Small intestine (tissue), 7 donors: ENCODE results near the gene LGALS1. TPM values are rescaled to one million over a fixed set of nuclear protein-coding genes. Genes with fewer than 3 reads are reported as not detected.

ENCODE experiments used
- DNase-seq, 2 donors: peaks; one replicate each; pipeline versions ENCODE4 v3.0.0 to v3.0.0-alpha.2; 2013
- FAIRE-seq: peaks from 2 replicates; lab custom pipeline; 2012; peaks lifted over from hg19 to GRCh38; lab: Jason Lieb, UNC
- H3K27ac ChIP-seq, 3 donors: one replicate each; pipeline ENCODE4 v1.5.1; 2013; ENCODE audit warnings: low read length in 2 of 3, mild to moderate bottlenecking in 2 of 3, control low read depth in 1 of 3, inconsistent platforms in 1 of 3, low read depth in 1 of 3, moderate library complexity in 1 of 3
- H3K27me3 ChIP-seq, 3 donors: one replicate each; pipeline ENCODE4 v1.6.1; 2013; ENCODE audit warnings: low read length in 3 of 3, inconsistent platforms in 1 of 3; ENCODE audit not compliant: control insufficient read depth in 3 of 3, insufficient read depth in 3 of 3
- H3K36me3 ChIP-seq, 3 donors: one replicate each; pipeline ENCODE4 v1.6.1; 2013; ENCODE audit warnings: low read length in 3 of 3, inconsistent platforms in 1 of 3, low read depth in 1 of 3, mild to moderate bottlenecking in 1 of 3, moderate library complexity in 1 of 3; ENCODE audit not compliant: control insufficient read depth in 3 of 3, insufficient read depth in 2 of 3
- H3K4me1 ChIP-seq, 3 donors: one replicate each; pipeline ENCODE4 v1.6.1; 2013; ENCODE audit warnings: low read length in 2 of 3, inconsistent platforms in 1 of 3, low read depth in 1 of 3, mild to moderate bottlenecking in 1 of 3, moderate library complexity in 1 of 3; ENCODE audit not compliant: control insufficient read depth in 3 of 3, insufficient read depth in 2 of 3
- H3K4me3 ChIP-seq, 3 donors: one replicate each; pipeline ENCODE4 v1.5.1; 2013; ENCODE audit warnings: low read length in 3 of 3, control low read depth in 1 of 3, inconsistent platforms in 1 of 3, low read depth in 1 of 3, mild to moderate bottlenecking in 1 of 3, moderate library complexity in 1 of 3
- H3K9me3 ChIP-seq, 2 donors: one replicate each; pipeline ENCODE4 v1.6.1; 2013; ENCODE audit warnings: low read depth in 1 of 2, low read length in 1 of 2; ENCODE audit not compliant: control insufficient read depth in 2 of 2, insufficient read depth in 1 of 2
- WGBS, 3 donors: extraction: QIAGEN DNeasy Blood & Tissue Kit; methylation state at CpG; one replicate each; pipeline ENCODE4 v1.1.7; 2013; 5-methylcytosine and 5-hydroxymethylcytosine counted together
- polyA plus RNA-seq, 4 donors: library from polyadenylated mRNA; stranded (reverse) in 3 of 4; unstranded in 1 of 4; fragments of 200-250 nt in 3 of 4; fragments of 120-200 nt in 1 of 4; gene quantifications; one replicate each; pipeline versions ENCODE4 v1.2.1 to v1.2.3, GENCODE V29; 2013
- donor health status: healthy with polysubstance abuse.
- donor health status: control.
- donor health status: control.
- donor health status: Bipolar disorder and iron deficiency.
- donor health status: healthy.

LGALS1 gene
- polyA plus RNA-seq, 4 donors = 36.9 to 396 (median 243) TPM

DNA sequence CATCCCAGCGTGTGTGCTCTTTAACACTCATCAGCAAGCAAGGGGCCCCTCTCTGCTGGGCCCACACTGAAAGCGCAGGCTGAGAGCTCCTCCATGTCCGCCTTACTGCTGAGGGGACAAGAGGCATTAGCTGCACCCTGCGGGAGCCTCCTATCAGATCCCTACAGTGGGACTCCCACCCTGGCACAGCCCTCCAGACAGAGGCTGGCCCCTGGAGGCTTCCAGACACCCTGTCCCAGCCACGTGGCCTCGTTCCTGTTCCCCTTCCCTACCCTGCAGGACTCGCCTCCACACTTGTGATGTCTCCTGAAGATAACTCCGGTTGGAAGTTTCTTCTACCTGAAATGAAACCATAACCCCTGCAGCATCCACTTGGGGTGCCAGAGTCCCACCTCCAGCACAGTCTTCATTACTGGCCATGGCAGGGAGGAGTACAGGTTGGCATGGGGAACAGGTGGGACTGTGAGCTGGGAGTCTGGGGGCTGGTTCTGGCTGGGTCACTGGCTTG lies 41.0 kb upstream of the LGALS1 start:
- H3K4me3 ChIP-seq = peak overlapping the region in 1 of 3 donors; percentile 30
- H3K4me1 ChIP-seq = peaks cover 18 to 94% (median 34%) of the 10 kb centered on the region in 3 donors
- WGBS, 3 donors = 23 to 36% (median 23%) methylated on average over 8 of the region's 8 CpGs
- FAIRE-seq (no peak), DNase-seq (peak in 1 of 2 donors; percentile 64)
- H3K27me3 ChIP-seq = no peaks in the 10 kb centered on the region
- H3K27ac ChIP-seq = peak overlapping the region; percentile 84 to 96 (median 85)
- peaks cover 0 to 70% (median 4%) of the 10 kb centered on the region in 3 donors for H3K36me3 ChIP-seq
- no peaks in the 10 kb centered on the region for H3K9me3 ChIP-seq

GRCh38 chr22:37635157-37635556 lies 40.3 kb upstream of the LGALS1 start:
- DNase-seq (no peak), FAIRE-seq (no peak)
- peaks cover 0 to 64% (median 0%) of the 10 kb centered on the region in 3 donors for H3K36me3 ChIP-seq
- peaks cover 18 to 89% (median 34%) of the 10 kb centered on the region in 3 donors for H3K4me1 ChIP-seq
- peak overlapping the region; percentile 84 to 96 (median 85) for H3K27ac ChIP-seq
- H3K27me3 ChIP-seq = no peaks in the 10 kb centered on the region
- no peaks in the 10 kb centered on the region for H3K9me3 ChIP-seq
- 79 to 88% (median 85%) methylated on average over 7 of the region's 7 CpGs for WGBS, 3 donors
- peak overlapping the region in 1 of 3 donors; percentile 30 for H3K4me3 ChIP-seq

DNA sequence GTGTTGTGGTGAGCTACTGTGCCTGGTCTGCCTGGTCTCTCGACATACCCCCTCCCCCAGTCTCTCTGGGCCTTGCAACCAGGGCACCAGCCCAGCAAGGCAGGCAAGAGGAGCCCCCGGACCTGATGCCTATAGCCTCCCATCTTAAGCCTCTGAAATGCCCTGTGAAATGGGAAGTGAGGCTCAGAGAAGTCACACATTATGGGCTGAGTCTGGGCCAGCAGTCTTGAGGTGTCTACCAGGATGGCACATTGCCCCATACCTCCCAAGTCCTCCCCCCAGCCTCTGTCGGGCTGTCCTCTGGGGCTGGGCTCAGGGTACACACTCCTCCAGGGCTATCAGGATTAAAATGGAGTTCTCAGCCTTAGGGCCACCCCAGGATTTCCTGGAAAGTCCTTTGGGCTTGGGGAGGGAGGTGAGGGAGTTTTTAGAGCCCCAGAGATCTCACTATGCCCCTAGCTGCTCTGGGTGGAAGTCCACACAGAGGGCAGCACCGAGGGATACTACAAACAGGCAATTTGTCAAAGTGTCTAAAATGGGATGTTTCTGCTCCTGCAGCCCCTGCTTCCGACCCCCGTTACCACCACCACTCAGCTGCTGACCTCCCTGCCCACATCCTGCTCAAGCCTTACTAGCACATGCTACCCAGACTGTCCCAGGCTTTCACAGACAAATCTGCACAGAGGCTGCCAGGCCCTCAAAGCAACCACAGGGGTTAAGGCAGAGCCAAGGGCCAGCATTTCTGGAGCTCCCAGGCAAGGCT lies 39.1 kb upstream of the LGALS1 start:
- DNase-seq (peak; percentile 36 to 57), FAIRE-seq (no peak)
- Histone ChIP-seq H3K9me3 (no peaks in the 10 kb centered on the region), H3K36me3 (peaks cover 0 to 56% (median 0%) of the 10 kb centered on the region in 3 donors), H3K27me3 (no peaks in the 10 kb centered on the region), H3K27ac (peak overlapping the region; percentile 55 to 96 (median 72)), H3K4me3 (no peak overlapping the region), H3K4me1 (peaks cover 18 to 85% (median 33%) of the 10 kb centered on the region in 3 donors)
- WGBS, 3 donors = 45 to 54% (median 49%) methylated on average over 6 of the region's 6 CpGs

GRCh38 chr22:37636949-37637273 lies 38.5 kb upstream of the LGALS1 start:
- Histone ChIP-seq H3K4me3 (no peak overlapping the region), H3K36me3 (peaks cover 0 to 56% (median 0%) of the 10 kb centered on the region in 3 donors), H3K4me1 (peaks cover 18 to 85% (median 30%) of the 10 kb centered on the region in 3 donors), H3K9me3 (no peaks in the 10 kb centered on the region), H3K27ac (peak overlapping the region; percentile 55 to 96 (median 72)), H3K27me3 (no peaks in the 10 kb centered on the region)
- whole genome bisulfite sequencing, 3 donors = 46 to 61% (median 59%) methylated on average over 3 of the region's 3 CpGs
- FAIRE-seq (no peak), DNase-seq (no peak)

- Histone ChIP-seq H3K4me3 (peak overlapping the region in 2 of 3 donors; percentile 78 to 81), H3K27ac (peak overlapping the region; percentile 91 to 96 (median 92)), H3K9me3 (no peaks in the 10 kb centered on the region), H3K36me3 (peaks cover 0 to 58% (median 0%) of the 10 kb centered on the region in 3 donors), H3K4me1 (peaks cover 12 to 84% (median 30%) of the 10 kb centered on the region in 3 donors), H3K27me3 (no peaks in the 10 kb centered on the region)
- FAIRE-seq = no peak
- peak; percentile 93 to 98 for DNase-seq
- 5 to 29% (median 19%) methylated on average over 11 of the region's 11 CpGs for whole genome bisulfite sequencing, 3 donors
These were observed 36.9 kb upstream of the LGALS1 start for GRCh38 chr22:37638391-37639069.

- Histone ChIP-seq H3K27me3 (no peaks in the 10 kb centered on the region), H3K36me3 (peaks cover 0 to 64% (median 0%) of the 10 kb centered on the region in 3 donors), H3K27ac (peak within 1 kb of the TSS; percentile 91 to 96 (median 92)), H3K9me3 (no peaks in the 10 kb centered on the region), H3K4me3 (peak within 1 kb of the TSS; percentile 68 to 81 (median 78)), H3K4me1 (peaks cover 9 to 78% (median 27%) of the 10 kb centered on the region in 3 donors)
- peak; percentile 72 to 84 for DNase-seq
- 1 to 4% (median 2%) methylated on average over 27 to 57 of the region's 57 CpGs for WGBS, 3 donors
- FAIRE-seq = no peak
These were observed 36.2 kb upstream of the LGALS1 start, which contains the start of gene SH3BP1 for GRCh38 chr22:37639070-37639760. Gene SH3BP1 (plus strand): TSS chr22:37639669. CDS start chr22:37639788, 119 bp downstream.

DNA sequence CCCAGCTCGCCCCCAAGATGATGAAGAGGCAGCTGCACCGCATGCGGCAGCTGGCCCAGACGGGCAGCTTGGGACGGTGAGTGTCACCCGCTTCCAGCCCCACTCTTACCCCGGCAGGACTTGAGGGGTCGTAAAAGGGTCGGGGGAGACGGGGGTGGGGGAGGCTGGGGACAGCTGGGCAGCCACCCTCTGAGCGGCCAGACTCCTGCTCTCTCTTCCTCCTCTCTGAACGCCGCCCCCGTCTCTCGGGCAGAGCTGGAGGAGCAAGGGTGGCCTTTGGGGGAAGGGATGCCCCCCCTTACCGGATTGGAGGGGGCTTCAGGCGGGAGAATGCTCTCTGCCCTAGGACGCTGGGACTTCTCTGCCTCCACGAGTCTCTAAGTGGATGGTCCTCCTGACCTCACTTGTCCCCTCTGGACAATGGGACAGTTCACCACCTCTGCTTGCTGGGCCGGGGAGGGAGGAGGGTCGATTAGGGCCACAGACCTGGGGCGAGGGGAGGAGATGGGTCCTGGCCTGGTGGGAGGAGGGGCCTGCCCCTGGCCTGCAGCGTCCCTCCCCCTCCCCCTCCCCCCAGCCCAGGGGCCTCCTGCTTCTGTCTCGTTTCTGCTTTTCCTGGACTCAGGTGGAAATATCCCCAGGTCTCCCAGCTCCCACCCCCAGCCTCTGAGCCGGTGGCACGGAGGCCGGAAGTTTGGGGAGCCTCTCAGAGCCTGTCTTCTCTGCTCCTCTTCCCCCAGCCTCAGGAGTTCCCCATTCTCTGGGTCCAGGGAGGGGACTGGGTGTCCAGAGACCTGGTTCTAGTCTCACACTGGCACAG lies 35.5 kb upstream of the LGALS1 start:
- Histone ChIP-seq H3K36me3 (peaks cover 2 to 68% (median 3%) of the 10 kb centered on the region in 3 donors), H3K27ac (peak overlapping the region; percentile 91 to 96 (median 92)), H3K4me1 (peaks cover 5 to 71% (median 21%) of the 10 kb centered on the region in 3 donors), H3K4me3 (peak overlapping the region; percentile 68 to 81 (median 78)), H3K9me3 (no peaks in the 10 kb centered on the region), H3K27me3 (no peaks in the 10 kb centered on the region)
- FAIRE-seq (no peak), DNase-seq (peak in 1 of 2 donors; percentile 58)
- 0 to 4% (median 1%) methylated on average over 18 to 27 of the region's 27 CpGs for WGBS, 3 donors
